T1000 (cell line): ENCODE measurements around the gene ASS1.

Experiments used
- DNase-seq: peaks from one replicate; lab custom pipeline; 2025; ENCODE audit warnings: mixed read lengths; lab: John Stamatoyannopoulos, UW

ASS1 gene

DNA sequence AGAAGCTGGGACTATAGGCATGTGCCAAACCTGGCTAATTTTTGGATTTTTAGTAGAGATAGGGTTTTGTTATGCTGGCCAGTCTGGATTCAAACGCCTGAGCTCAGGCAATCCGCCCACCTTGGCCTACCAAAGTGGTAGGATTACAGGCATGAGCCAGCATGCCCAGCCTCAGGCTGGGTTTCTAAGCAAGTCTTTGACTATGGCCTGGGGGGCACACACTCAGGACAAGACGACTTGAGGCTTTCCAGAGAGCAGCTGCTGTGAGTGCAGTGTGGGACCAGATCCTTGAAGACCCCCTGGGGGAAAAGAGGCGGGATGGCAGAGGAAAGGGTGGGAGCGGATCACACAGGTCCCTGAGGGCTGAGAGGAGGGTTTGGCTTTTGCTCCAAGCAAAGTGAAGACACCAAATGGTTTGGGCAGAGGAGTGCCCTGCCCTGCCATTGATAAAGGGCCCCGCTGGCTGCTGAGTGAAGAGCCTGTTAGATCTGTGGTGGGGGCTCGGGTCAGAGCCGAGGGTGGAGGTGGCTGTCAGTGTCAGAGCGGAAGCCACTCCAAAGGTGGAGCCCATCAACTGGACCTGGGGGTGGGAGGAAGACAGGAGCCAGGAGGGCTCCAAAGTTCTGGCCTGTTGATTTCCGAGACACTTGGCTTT lies 87.8 kb downstream of the ASS1 start:
- DNase-seq = no peak

DNA sequence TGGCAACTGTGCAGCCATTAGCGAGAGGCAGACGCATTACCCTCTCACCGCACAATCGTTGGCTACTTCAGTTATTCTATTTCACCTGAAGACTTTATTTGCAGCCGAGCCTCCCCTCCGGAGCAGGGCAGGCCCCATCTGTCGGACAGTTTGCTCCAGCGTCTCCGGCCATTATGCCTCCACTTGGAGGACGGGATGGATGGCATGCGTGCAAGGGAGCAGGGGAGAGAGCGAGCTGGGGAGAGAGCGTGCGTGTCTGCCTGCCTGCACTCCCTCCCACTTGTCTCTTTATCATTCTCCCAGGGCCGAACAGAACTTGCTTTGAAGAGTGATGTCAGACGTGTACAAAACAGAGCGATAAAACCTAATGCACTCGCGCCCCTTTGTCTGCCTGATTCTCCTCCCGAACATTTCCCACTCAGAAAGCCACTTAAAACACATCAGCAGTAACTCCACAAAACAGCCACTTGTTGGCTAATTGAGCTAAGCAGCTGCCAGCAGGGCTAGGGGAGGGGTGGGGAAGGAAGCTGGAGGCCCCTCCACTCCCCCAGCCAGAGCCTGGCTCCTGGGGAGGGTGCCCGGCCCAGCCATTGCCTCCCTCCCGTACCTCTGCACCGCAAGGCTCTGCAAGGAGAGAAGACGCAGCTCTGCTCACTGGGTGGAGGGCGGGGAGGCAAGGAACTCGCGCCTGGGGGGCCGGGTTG lies 91.2 kb downstream of the ASS1 start:
- DNase-seq = no peak

DNA sequence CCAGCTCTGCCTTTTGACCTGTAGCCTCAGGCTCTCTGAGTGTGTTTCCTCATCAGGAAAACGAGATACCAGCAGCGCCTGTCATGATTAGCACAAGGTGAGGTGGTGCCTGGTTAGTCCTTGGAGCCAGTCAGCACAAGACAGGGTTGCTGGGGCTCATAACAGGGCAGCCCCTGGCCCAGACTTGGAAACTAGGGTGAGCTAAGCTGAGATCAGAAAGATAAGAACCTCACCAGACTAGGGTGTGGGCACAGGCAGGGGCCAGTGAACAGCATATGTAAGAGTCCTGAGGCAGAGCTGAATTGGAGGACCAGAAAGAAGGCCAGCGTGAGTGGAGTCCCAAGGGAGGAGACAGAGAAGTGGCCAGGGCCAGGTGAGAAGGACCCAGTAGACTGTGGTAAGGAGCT lies 91.9 kb downstream of the ASS1 start:
- no peak for DNase-seq

DNA sequence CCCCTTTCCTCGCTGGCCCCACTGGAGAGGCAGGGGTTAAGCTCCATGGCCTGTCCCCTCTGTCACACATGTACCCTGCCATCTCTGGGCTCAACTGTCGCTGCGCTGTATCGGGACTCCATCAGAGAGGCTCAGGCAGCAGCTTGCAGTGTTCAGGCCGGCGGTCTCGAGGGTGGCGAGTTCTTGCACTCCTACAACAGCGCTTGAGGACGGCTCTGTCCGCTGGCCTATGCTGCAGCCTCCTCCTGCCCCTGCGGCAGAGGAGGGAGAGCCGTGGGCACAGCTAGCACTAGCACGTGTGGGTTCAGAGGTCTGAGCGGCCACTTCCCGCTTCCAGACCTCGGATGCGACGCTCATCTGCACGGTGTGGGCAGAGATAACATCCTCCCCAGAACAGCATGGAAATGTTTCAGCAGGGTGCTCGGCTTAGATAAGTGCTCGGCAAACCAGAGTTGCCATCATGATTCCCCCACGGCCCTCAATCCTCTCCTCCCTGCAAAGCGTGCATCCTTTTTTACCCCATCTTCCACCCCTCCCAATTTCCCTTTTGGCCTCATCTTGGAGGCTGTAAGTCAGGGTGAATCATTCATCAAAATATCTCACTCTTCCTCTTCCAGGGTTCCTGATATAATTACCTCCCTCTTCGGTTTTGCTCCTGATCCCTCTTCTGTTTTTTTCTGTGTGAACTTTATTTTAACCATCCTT lies 92.7 kb downstream of the ASS1 start:
- no peak for DNase-seq

DNA sequence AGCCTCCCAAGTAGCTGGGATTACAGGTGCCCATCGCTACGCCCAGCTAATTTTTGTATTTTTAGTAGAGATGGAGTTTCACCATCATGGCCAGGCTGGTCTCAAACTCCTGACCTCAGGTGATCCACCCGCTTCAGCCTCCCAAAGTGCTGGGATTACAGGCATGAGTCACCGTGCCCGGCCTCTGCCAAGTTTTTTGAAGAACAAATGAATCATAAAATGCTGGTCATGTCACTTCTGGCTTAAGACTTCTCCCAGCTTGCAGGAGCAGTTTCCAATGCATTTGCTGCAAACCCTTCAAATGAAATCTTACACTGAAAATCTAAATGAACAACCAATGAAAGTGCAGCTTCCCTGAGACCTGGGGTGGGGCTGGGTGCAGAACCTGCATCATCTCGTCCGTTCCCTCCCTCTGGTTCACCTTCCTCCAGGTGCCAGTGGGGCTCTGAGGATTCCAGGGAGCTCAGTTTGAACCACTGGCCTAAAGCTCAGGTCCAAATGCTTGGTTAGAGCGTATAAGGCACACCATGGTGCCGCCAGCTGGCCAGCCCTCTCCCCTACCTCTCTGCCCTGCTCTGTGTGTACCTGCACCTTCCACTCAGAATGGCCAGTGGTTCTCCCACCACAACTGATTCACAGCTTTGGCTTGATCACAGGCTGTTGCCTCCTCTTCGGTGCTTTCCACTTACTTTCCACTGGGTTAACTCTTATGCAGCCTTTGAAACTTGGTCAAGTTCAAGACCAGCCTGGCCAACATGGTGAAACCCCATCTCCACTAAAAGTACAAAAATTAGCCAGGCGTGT lies 94.9 kb downstream of the ASS1 start:
- no peak for DNase-seq

DNA sequence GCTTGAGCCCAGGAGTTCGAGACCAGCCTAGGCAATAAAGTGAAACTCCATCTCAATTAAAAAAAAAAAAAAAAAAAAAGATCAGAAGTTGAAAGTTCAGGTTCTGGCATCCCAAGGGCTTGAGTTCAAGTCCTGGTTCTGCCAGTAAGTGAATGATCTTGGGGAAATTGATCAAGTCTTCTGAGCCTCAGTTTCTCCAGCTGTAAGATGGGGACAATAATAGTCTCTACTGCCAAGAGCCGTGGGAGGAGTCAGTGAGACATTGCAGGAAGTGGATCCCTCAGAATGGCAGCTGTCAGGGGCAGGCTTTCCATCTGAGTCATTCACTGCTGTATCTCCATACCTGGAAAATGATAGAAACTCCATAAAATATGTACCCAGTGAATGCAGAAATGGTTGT lies 96.8 kb downstream of the ASS1 start:
- DNase-seq = no peak

DNA sequence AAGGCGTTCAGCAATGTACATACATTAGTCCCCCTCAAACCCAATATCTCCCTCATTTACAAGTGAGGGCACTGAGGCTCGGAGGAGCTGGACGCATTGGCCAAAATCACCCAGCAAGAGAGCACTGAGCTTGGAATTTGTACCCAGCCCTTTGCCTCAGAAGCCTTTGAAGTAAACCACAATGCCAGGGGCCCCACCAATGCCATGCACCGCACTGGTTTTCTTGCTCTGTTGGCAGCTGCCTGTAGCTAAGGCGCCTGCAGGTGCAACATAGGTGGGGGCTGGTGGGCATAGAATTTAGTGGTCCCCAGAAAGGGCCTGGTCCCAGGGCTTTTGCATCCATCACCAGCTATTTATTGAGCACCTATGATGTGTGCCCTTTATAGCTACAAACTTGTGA lies 97.3 kb downstream of the ASS1 start:
- DNase-seq = no peak

DNA sequence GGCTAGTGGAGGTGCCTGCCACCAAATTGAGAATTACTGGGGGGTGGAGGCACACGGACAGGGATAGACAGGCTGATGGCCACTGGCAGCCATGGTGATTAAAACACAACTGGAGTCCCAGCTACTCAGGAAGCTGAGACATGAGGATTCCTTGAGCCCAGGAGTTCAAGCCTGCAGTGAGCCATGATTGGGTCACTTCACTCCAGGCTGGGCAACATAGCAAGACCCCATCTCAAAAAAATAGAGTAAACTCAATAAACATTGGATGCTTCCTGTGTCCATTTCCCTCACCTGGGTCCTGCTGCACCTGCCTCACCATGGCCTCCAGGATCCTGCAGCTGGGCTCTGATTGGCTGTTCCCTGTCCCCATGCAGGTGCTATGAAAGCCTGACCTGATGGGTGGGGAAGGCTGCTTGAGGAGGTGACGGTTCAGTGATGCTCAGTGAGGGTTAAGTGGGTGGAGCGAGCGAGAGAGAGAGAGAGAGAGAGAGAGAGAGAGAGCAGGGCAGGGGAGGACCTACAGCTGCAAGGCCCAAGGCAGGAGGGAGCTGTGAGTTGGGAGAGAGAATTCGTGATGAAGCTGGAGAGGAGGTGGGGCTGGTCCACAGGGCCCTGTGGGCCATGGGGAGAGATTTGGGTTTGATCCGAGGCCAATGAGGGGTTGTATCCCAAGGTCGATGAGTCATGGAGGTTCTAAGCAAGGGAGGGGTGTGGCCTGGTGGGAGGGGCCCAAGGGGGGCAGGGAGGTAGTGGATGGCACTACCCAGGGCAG lies 97.9 kb downstream of the ASS1 start:
- no peak for DNase-seq

DNA sequence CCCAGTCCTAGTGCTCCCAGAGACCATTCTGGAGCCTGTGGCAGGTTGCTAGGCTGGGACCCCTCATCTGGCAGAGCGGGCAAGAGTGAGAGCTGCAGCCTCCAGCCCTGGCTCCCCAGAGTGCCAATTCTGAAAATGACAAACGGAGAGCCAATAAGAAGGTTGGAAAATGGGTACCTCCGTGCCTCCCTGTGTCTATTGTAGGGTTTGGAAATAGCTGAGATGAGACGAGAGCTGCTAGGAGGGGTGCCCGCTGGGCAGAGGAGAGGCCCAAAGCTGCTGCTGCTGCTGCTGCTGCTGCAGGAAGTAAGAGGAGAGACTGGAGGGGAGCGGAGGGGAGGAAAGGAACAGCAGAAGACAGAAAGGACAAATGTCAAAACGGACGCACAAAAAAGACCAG lies 98.6 kb downstream of the ASS1 start:
- no peak for DNase-seq

DNA sequence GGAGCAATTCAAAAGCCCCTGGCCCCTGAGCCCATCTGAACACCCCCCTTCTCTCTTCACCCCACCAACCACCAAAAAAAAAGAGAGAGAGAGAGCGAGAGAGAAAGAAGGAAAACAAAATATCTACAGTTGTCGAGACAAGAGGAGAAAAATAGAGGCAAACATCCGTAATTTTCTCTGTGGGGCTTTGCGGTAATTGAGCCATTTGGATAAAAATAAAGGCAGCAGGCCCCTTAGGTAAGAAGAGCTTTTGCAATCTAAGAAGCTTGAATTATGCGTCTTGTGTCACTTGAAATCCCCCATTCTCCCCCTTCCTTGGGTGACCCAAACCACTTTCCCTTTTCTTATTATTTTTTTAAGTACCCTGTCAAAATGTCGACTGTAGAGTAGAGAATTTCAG lies 99.1 kb downstream of the ASS1 start:
- no peak for DNase-seq

DNA sequence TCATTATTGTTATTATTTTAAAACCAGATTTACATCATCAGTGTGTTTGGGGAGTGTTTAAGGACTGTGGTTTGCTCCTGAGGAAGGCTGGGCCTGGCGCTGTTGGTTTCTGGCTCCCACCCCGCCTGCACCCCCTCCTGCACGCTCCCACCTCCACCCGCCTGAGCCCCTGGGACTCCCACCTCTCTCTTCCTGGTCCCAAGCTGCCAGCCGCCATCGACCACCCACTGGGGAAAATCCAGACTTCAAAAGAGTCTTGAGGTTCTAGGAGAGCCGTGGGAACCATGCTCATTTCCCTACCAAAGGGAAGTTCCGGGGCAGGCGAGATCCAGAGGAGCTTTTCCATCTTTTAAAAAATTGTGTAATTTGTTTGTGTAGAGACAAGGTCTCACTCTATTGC lies 99.6 kb downstream of the ASS1 start:
- no peak for DNase-seq

DNA sequence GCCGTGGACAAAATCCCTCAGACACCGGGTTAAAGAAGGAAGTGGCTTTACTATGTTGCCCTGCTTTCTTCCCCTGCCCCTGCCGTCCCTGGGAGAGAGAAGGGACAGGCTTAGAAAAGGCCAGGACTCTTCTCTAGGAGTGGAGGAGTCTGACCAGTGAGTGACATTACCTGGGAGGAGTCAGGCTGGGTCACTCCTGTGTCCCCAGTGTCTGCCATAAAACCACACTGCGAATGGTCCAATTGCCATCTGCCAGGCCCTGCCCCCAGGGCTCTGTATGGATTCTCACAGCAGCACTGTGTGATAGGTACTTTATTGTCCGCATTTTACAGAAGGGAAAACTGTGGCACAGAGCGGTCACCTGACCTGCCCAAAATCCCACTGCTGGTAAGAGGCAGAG lies 103.3 kb downstream of the ASS1 start:
- no peak for DNase-seq

DNA sequence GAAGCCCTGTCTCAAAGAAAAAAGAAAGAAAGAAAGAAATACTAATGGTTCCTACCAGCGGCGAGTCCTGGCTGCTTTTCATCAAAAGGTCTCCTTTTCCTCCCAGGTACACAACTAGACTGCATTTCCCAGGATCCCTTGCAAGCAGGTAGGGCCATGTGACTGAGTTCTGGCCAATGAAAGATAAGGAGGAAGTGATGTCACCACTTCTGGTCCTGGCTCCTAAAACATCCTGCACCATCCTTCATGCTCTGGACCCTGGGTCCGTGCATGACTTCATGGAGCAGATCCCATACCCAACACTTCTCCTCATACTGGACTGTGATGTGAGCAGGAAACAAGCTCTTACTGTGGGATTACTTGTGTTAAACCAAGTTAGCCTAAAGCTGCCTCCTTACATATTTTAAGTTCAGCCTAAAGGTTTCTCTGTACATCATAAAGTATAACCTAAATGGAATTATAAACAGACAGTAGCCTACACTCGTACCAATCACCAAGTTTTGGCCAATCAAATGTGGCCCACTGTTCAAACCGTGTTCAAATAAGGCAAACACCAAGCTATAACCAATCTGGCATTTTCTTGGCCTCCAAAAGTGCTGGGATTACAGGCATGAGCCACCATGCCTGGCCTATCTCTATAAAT lies 104.5 kb downstream of the ASS1 start:
- no peak for DNase-seq
